Central memory CD8-positive, alpha-beta T cell (primary cell): ENCODE data around the gene IRAK1BP1.
"Not testable (repeated sequence)": the region's sequence is repeated elsewhere in the genome, so short reads cannot be mapped to it uniquely, and the experiment has no call there.

Source experiments
- ATAC-seq: fragments of 150-1000 bp; cut with Tn5 transposase; replicated peaks from 2 replicates; pipeline ENCODE4 v1.10.0; 2022; ENCODE audit warnings: mild to moderate bottlenecking, moderate FRiP score, moderate number of reproducible peaks; ENCODE audit not compliant: poor library complexity, severe bottlenecking; ENCODE audit errors: extremely low read depth
- DNase-seq, 2 donors: peaks; one replicate each; pipeline ENCODE4 v3.0.0; 2021; ENCODE audit warnings: low spot score in 2 of 2
- H3K27ac Mint-ChIP-seq: one replicate; pipeline ENCODE4 v1.8.0; 2022; ENCODE audit warnings: low read depth, mild to moderate bottlenecking, moderate library complexity, mixed read lengths
- H3K27me3 Mint-ChIP-seq: one replicate; pipeline ENCODE4 v1.8.0; 2022; ENCODE audit warnings: mixed read lengths
- H3K36me3 Mint-ChIP-seq: one replicate; pipeline ENCODE4 v1.8.0; 2022; ENCODE audit warnings: mild to moderate bottlenecking, moderate library complexity, mixed read lengths; ENCODE audit not compliant: insufficient read depth
- H3K4me1 Mint-ChIP-seq: one replicate; pipeline ENCODE4 v1.8.0; 2022; ENCODE audit warnings: mixed read lengths
- H3K4me3 Mint-ChIP-seq: one replicate; pipeline ENCODE4 v1.8.0; 2022; ENCODE audit warnings: mild to moderate bottlenecking, moderate library complexity, mixed read lengths
- H3K9me3 Mint-ChIP-seq: one replicate; pipeline ENCODE4 v1.8.0; 2022; ENCODE audit warnings: mixed read lengths

The IRAK1BP1 gene

DNA sequence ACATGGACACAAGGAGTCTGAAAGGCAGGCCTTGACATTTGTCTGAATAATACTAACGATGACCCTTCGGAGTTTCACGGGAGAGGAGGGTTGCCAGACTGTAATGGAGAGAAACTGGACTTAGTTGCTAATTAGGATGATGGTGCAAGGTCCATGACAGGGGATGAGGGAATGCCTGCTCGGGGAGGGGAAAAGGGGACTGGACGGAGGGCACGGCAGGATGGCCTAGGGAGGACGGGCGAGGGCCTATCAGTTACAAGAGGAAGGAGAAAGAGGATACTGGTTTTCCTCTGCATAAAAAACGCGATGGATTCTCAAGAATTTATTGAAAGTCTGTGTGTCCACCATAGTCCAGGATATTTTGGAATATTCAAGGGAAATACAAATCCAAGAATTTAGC, 42.7 kb downstream of the IRAK1BP1 start:
- no peak overlapping the region for H3K4me3 Mint-ChIP-seq
- no peak overlapping the region for H3K27ac Mint-ChIP-seq
- DNase-seq, result no peak
- no peak for ATAC-seq
- peaks cover 37% of the 10 kb centered on the region for H3K27me3 Mint-ChIP-seq
- peaks cover 5% of the 10 kb centered on the region for H3K36me3 Mint-ChIP-seq
- H3K4me1 Mint-ChIP-seq, result peaks cover 9% of the 10 kb centered on the region
- H3K9me3 Mint-ChIP-seq, result no peaks in the 10 kb centered on the region

DNA sequence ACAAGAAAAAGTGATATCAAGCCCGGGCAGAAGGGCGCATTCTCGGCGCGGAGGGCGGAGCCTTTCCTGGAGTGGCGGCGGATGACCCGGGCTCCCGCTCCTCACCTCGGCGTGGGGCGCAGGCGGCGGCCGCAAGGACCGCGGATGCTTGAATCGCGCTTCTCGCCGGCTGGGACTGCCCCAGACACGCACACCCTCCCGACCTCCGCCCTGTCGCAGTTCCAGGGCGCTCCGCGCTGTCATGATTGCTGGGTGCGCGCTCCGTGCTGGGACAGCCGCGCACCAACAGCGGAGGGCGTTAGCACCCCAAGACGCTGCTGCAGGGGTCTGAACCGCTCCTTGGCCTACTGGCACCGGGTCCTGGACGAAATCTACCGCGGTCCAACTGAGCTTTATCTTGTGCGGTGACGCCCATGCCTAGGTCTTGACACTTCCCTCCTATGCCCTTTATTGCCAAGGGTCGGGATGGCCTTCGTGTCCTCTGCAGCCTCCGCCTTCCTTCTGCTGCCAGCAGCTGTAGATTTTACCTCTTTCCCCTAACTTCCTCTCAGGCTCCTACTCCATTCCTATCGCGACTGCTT, 43.3 kb downstream of the IRAK1BP1 start:
- ATAC-seq (no peak), DNase-seq (no peak)
- Mint-ChIP-seq H3K4me1 (peaks cover 9% of the 10 kb centered on the region), H3K4me3 (peak overlapping the region; percentile 4), H3K9me3 (no peaks in the 10 kb centered on the region), H3K27me3 (peaks cover 37% of the 10 kb centered on the region), H3K36me3 (peaks cover 5% of the 10 kb centered on the region), H3K27ac (no peak overlapping the region)

DNA sequence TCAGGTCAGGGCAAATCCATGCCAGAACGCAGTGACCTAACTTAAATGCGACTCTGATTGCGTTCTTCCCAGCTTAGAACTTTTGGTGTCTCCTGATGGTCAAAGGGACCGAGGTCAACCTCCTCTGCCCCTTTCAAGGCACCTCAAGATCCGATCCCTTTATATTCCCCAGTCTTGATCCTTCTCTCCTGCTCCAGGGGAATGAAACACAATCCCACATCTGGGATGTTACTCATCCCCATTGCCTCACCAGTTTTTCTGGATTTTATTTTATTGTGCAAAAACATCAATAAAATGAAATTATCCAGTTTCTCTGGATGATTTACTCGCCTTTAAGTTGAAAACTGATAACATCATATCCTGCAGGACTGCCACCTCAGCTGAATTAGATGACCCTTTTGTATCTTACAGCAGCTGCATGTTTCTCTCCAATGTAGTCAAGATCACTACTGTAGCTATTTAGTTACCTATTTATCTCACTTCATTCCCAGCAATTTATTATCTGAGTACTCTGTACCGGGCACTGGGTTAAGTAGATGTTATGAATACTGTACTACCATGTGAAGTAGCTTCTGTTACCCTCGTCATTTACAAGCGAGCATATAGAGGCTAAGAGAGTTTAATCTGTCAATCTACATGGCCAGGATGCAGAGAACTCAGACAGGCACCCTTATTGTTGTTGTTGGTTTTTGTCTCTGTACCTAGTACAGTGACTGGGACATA, 44.0 kb downstream of the IRAK1BP1 start:
- Mint-ChIP-seq H3K36me3 (peaks cover 5% of the 10 kb centered on the region), H3K4me3 (peak overlapping the region; percentile 4), H3K27ac (no peak overlapping the region), H3K4me1 (peaks cover 9% of the 10 kb centered on the region), H3K27me3 (peaks cover 37% of the 10 kb centered on the region), H3K9me3 (peaks cover 2% of the 10 kb centered on the region)
- DNase-seq (no peak), ATAC-seq (no peak)

DNA sequence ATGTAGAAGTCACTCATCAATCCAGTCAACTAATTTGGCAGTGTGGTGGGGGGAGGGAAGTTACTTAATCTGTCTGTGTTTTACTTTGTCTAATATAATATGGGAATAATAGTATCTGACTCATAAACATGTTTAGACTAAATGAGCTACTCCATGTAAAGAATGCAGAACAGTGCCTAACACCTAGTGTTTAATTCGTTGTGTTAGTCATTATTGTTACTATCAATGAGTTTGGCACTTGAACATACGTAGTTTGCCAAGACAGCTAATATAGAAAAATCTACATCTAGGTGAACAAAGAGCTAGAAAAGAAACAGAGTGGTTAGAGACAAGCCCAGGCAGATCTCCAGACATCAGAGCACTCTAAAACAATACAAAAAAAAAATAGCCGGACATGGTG, 49.1 kb downstream of the IRAK1BP1 start:
- H3K36me3 Mint-ChIP-seq, result no peaks in the 10 kb centered on the region
- DNase-seq, result no peak
- peaks cover 17% of the 10 kb centered on the region for H3K27me3 Mint-ChIP-seq
- no peak overlapping the region for H3K4me3 Mint-ChIP-seq
- H3K9me3 Mint-ChIP-seq, result peaks cover 22% of the 10 kb centered on the region
- no peaks in the 10 kb centered on the region for H3K4me1 Mint-ChIP-seq
- ATAC-seq, result no peak
- H3K27ac Mint-ChIP-seq, result no peak overlapping the region

DNA sequence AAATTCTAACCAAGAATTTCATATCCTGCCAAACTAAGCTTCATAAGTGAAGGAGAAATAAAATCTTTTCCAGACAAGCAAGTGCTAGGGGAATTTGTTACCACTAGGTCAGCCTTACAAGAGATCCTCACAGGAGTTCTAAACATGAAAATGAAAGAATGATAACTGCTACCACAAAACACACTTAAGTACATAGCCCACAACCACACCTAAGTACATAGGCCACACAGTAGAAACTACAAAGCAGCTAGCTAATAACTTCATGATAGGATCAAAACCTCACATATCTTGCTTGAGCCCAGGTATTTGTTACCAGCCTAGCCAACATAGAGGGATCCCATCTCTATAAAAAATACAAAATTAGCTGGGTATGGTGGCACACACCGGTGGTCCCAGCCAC, 50.4 kb downstream of the IRAK1BP1 start:
- ATAC-seq, result no peak
- Mint-ChIP-seq H3K27ac (no peak overlapping the region), H3K27me3 (peaks cover 7% of the 10 kb centered on the region), H3K9me3 (peaks cover 29% of the 10 kb centered on the region), H3K4me3 (no peak overlapping the region), H3K36me3 (no peaks in the 10 kb centered on the region), H3K4me1 (no peaks in the 10 kb centered on the region)
- no peak for DNase-seq

DNA sequence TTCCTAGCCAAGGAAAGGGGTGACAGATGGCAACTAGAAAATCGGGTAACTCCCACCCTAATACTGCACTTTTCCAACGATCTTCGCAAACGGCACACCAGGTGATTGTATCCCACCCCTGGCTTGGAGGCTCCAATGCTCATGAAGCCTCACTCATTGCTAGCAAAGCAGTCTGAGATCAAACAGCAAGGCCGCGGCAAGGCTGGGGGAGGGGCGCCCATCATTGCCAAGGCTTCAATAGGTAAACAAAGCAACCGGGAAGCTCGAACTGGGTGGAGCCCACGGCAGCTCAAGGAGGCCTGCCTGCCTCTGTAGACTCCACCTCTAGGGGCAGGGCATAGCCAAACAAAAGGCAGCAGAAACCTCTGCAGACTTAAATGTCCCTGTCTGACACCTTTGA, 53.8 kb downstream of the IRAK1BP1 start:
- ATAC-seq, H3K27ac Mint-ChIP-seq, H3K27me3 Mint-ChIP-seq, H3K4me1 Mint-ChIP-seq, H3K36me3 Mint-ChIP-seq, DNase-seq, H3K4me3 Mint-ChIP-seq: not testable (repeated sequence)
- peaks cover 41% of the 10 kb centered on the region for H3K9me3 Mint-ChIP-seq

DNA sequence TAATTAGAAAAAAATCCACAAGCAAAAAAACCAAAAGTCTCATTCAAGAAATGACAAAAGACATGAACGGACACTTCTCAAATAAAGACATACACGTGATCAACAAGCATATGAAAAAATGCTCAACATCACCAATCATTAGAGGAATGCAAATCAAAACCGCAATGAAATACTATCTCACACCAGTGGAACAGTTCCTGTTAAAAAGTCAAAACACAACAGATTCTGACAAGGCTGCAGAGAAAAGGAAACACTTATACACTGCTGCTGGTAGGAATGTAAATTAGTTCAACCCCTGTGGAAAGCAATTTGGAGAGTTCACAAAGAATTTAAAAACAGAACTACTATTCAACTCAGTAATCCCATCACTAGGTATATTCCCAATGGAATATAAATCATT, 58.0 kb downstream of the IRAK1BP1 start:
- H3K9me3 Mint-ChIP-seq, result peaks cover 30% of the 10 kb centered on the region
- H3K4me3 Mint-ChIP-seq, result no peak overlapping the region
- H3K4me1 Mint-ChIP-seq, result no peaks in the 10 kb centered on the region
- peaks cover 3% of the 10 kb centered on the region for H3K36me3 Mint-ChIP-seq
- no peak overlapping the region for H3K27ac Mint-ChIP-seq
- H3K27me3 Mint-ChIP-seq, result no peaks in the 10 kb centered on the region
- DNase-seq (no peak), ATAC-seq (no peak)

DNA sequence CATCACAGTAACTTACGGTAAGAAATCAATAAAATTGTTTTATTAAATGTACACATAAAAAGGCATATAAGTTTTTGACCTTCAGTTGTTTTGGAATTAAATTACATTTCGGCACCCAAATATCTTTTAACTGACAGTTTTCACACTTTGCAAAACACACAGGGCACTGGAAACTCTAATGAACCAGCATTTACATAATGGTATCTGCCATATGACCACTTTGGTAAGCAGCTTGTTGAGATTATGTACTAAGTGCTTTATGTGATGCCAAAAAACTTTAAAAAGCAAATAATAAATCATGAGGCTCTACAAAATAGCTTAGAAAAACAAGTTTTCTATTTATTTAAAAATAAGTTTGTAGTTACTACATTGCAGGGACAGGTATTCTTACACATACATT, 68.2 kb downstream of the IRAK1BP1 start:
- H3K36me3 Mint-ChIP-seq, result peaks cover 10% of the 10 kb centered on the region
- no peaks in the 10 kb centered on the region for H3K27me3 Mint-ChIP-seq
- no peak overlapping the region for H3K27ac Mint-ChIP-seq
- ATAC-seq (no peak), DNase-seq (no peak)
- peaks cover 4% of the 10 kb centered on the region for H3K9me3 Mint-ChIP-seq
- no peak overlapping the region for H3K4me3 Mint-ChIP-seq
- no peaks in the 10 kb centered on the region for H3K4me1 Mint-ChIP-seq

DNA sequence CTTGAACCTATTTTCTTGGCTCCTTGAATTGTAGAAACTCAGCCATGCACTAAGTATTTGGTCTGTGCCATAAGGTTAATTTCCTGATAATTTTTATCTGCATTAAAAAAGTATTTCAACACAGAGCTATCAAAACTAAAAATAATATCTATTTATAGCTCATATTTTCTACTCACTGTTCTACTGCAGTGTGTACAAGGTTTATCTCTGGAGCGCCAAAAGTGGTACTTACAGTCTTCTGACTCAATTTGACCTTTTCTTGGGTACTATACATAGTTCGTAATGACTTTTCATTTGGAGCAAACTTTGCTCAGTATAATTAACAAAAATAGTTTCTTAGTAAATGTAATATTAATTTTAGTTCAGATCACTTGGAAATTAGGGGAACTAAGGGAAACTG, 69.2 kb downstream of the IRAK1BP1 start:
- Mint-ChIP-seq H3K27ac (no peak overlapping the region), H3K27me3 (no peaks in the 10 kb centered on the region), H3K4me3 (no peak overlapping the region), H3K9me3 (peaks cover 4% of the 10 kb centered on the region), H3K36me3 (peaks cover 16% of the 10 kb centered on the region), H3K4me1 (no peaks in the 10 kb centered on the region)
- ATAC-seq (no peak), DNase-seq (no peak)

DNA sequence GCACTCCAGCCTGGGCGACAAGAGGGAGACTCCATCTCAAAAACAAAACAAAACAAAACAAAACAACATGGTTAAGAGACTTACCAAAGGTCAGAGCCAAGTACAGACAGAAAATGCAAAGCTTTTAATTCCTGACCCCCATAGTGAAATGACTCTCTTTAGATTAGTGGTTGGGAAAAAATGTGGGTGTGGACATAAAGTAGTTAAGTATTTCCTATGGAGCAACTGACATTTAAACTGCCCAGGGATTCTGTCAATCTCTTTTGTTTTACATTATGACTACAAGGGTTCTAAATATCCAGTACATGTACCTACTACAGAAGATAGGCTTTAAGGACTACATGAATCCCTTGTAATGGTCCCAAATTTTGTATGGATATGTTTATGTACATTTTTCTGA, 75.1 kb downstream of the IRAK1BP1 start:
- Mint-ChIP-seq H3K4me3 (no peak overlapping the region), H3K36me3 (peaks cover 43% of the 10 kb centered on the region), H3K9me3 (no peaks in the 10 kb centered on the region), H3K4me1 (no peaks in the 10 kb centered on the region), H3K27ac (no peak overlapping the region), H3K27me3 (no peaks in the 10 kb centered on the region)
- ATAC-seq (no peak), DNase-seq (no peak)

DNA sequence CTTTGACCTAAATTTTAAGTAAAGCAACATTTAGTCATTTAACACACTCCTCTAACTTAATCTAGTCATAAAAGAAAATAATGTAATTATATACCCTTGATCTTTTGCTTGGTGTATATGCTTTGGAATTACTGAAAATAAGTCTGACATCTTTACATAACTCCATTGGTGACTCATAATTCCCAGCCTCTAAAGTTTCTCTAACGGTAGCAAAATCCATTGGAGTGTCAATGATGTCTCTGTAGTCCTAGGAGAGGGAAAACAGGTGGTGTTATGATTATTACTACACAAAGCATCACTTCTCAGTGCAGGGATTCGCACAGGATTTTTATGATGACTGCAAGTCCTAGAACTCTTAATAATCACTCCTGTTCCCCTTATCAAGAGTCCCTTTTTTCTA, 80.2 kb downstream of the IRAK1BP1 start:
- no peak for DNase-seq
- Mint-ChIP-seq H3K4me3 (no peak overlapping the region), H3K4me1 (peaks cover 4% of the 10 kb centered on the region), H3K27me3 (no peaks in the 10 kb centered on the region), H3K9me3 (peaks cover 11% of the 10 kb centered on the region), H3K36me3 (peaks cover 46% of the 10 kb centered on the region), H3K27ac (no peak overlapping the region)
- no peak for ATAC-seq

DNA sequence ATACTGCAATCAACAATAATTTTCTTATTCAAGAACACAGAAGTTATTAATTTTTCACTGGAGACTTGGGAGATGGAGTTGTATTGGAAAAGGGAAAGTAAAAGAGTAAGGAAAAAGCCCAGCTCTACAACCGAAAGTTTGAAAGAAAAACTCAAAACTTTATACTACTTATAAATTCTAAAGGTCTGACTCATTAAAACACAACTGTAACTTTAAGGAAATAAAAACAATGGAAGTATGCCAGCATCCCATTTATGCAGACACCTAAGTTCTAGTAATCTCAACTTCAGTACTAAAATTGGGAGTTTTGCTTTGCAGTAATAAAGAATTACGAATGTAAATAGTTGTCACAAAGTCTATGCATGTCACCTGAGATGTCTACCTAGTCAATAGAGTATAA, 80.6 kb downstream of the IRAK1BP1 start:
- Mint-ChIP-seq H3K27ac (no peak overlapping the region), H3K4me3 (no peak overlapping the region), H3K27me3 (no peaks in the 10 kb centered on the region), H3K36me3 (peaks cover 48% of the 10 kb centered on the region), H3K9me3 (peaks cover 13% of the 10 kb centered on the region), H3K4me1 (peaks cover 6% of the 10 kb centered on the region)
- DNase-seq (no peak), ATAC-seq (no peak)

DNA sequence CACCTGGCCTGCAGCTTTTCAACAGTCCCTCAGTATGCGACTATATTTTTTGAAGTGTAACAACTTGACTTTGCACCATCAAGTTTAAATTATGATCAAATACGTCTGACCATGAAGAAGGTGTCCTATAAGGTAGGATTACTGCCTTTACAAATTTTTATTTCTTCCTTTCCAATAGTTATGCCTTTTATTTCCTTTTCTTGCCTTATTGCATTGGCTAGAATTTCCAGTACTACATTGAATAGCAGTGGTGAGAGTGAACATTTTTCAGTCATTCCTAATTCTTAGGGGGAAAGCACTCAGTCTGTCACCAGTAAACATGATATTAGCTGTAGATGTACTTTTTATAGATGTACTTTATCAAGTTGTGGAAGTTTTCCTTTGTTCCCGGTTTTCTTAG, 81.4 kb downstream of the IRAK1BP1 start:
- ATAC-seq, result no peak
- peaks cover 6% of the 10 kb centered on the region for H3K4me1 Mint-ChIP-seq
- no peak overlapping the region for H3K27ac Mint-ChIP-seq
- H3K9me3 Mint-ChIP-seq, result peaks cover 13% of the 10 kb centered on the region
- H3K4me3 Mint-ChIP-seq, result no peak overlapping the region
- DNase-seq, result no peak
- H3K27me3 Mint-ChIP-seq, result no peaks in the 10 kb centered on the region
- H3K36me3 Mint-ChIP-seq, result peaks cover 50% of the 10 kb centered on the region
